SK-N-SH (cell line): Measurements from ENCODE around the gene SMYD3. TPM values are rescaled to one million over a fixed set of nuclear protein-coding genes. Genes with fewer than 3 reads are reported as not detected.

Experiments
- CTCF ChIA-PET: fragments of 300-600, 350-600 bp; formaldehyde crosslinking; extraction: SDS; loops from one replicate; lab custom pipeline; 2021; lab: Yijun Ruan, JAX
- POLR2A ChIA-PET: fragments of 350-600 bp; sonication (Branson Sonifier 250); formaldehyde crosslinking; extraction: SDS; loops from one replicate; lab custom pipeline; 2020; ENCODE audit warnings: antibody characterized with exemption, inconsistent platforms; lab: Yijun Ruan, JAX
- DNase-seq: peaks from one replicate; pipeline ENCODE4 v3.0.0; 2012
- H2AFZ ChIP-seq: fragments of 200-600 bp; sonication (generic); 2 replicates; pipeline ENCODE4 v1.8.1; 2016; ENCODE audit warnings: antibody characterized with exemption, mild to moderate bottlenecking, low read depth
- H3F3A ChIP-seq: fragments of 200-600 bp; sonication (generic); replicated peaks from 2 replicates; pipeline ENCODE3; 2016; ENCODE audit warnings: antibody characterized with exemption, mild to moderate bottlenecking; ENCODE audit not compliant: insufficient read depth
- H3K27ac ChIP-seq, 2 experiments: fragments of 200-500 bp in 1 of 2; fragments of 200-600 bp in 1 of 2; sonication (Bioruptor generic) in 1 of 2; sonication (generic), shearing (Covaris generic) in 1 of 2; 2 replicates each; pipeline versions ENCODE4 v1.5.1 to v1.6.1; 2014 to 2016; ENCODE audit warnings: low read depth in 2 of 2, inconsistent platforms in 1 of 2, low read length in 1 of 2, mild to moderate bottlenecking in 1 of 2, mixed read lengths in 1 of 2
- H3K27me3 ChIP-seq: fragments of 200-600 bp; sonication (generic), shearing (Covaris generic); 2 replicates; pipeline ENCODE4 v1.6.1; 2016; ENCODE audit warnings: mixed run types; ENCODE audit not compliant: insufficient read depth
- H3K36me3 ChIP-seq, 2 experiments: fragments of 200-500 bp in 1 of 2; fragments of 200-600 bp in 1 of 2; sonication (Bioruptor generic) in 1 of 2; sonication (generic) in 1 of 2; replicated peaks in 1 of 2; 2 replicates each; pipeline versions ENCODE3 to v1.5.1; 2014 to 2016; ENCODE audit warnings: low read length in 1 of 2, mild to moderate bottlenecking in 1 of 2; ENCODE audit not compliant: insufficient read depth in 2 of 2, control insufficient read depth in 1 of 2
- H3K4me1 ChIP-seq, 2 experiments: fragments of 200-500 bp in 1 of 2; fragments of 200-600 bp in 1 of 2; sonication (Bioruptor generic) in 1 of 2; sonication (generic), shearing (Covaris generic) in 1 of 2; 2 replicates each; pipeline versions ENCODE4 v1.5.1 to v1.6.1; 2014 to 2016; ENCODE audit warnings: low read depth in 1 of 2, low read length in 1 of 2, mixed run types in 1 of 2; ENCODE audit not compliant: insufficient read depth in 2 of 2, control insufficient read depth in 1 of 2
- H3K4me2 ChIP-seq: fragments of 200-600 bp; sonication (generic), shearing (Covaris generic); 2 replicates; pipeline ENCODE4 v1.6.1; 2017; ENCODE audit warnings: mixed run types
- H3K4me3 ChIP-seq, 2 experiments: fragments of 200-500 bp in 1 of 2; fragments of 200-600 bp in 1 of 2; sonication (Bioruptor generic) in 1 of 2; sonication (generic), shearing (Covaris generic) in 1 of 2; 2 replicates each; pipeline versions ENCODE4 v1.5.1 to v1.8.1; 2014 to 2016; ENCODE audit warnings: low read depth in 2 of 2, inconsistent platforms in 1 of 2, low read length in 1 of 2, mild to moderate bottlenecking in 1 of 2, mixed read lengths in 1 of 2, moderate library complexity in 1 of 2
- H3K79me2 ChIP-seq: fragments of 200-600 bp; sonication (generic); 2 replicates; pipeline ENCODE4 v1.8.1; 2017; ENCODE audit warnings: mild to moderate bottlenecking; ENCODE audit not compliant: insufficient read depth
- H3K9ac ChIP-seq: fragments of 200-600 bp; sonication (generic); 2 replicates; pipeline ENCODE4 v1.6.1; 2017; ENCODE audit warnings: mixed run types
- H3K9me2 ChIP-seq: fragments of 200-600 bp; sonication (generic); 2 replicates; pipeline ENCODE4 v1.6.1; 2017; ENCODE audit warnings: mixed run types
- H3K9me3 ChIP-seq: fragments of 200-600 bp; sonication (generic); 2 replicates; pipeline ENCODE4 v1.6.1; 2017; ENCODE audit warnings: mixed run types, mild to moderate bottlenecking, moderate library complexity
- H4K20me1 ChIP-seq: fragments of 200-600 bp; sonication (generic); 2 replicates; pipeline ENCODE4 v1.6.1; 2017; ENCODE audit warnings: mild to moderate bottlenecking, mixed run types; ENCODE audit not compliant: insufficient read depth
- EP300 ChIP-seq, 2 experiments: IDR thresholded peaks; 2 replicates each; pipeline versions ENCODE4 v1.4.0 to v1.6.1; 2012; ENCODE audit warnings: borderline replicate concordance in 1 of 2, low read depth in 1 of 2, low read length in 1 of 2
- FOSL2 ChIP-seq: IDR thresholded peaks from 2 replicates; pipeline ENCODE4 v1.4.0; 2012; ENCODE audit warnings: low read depth, mild to moderate bottlenecking, moderate library complexity, borderline replicate concordance
- FOXJ3 ChIP-seq: sonication (generic); formaldehyde crosslinking; IDR thresholded peaks from 2 replicates; pipeline ENCODE4 v1.5.1; 2020; ENCODE audit warnings: mild to moderate bottlenecking, missing genetic modification reagents
- GABPA ChIP-seq: IDR thresholded peaks from 2 replicates; pipeline ENCODE4 v1.4.0; 2012; ENCODE audit warnings: low read depth, mild to moderate bottlenecking
- MXI1 ChIP-seq: IDR thresholded peaks from 2 replicates; pipeline ENCODE4 v1.6.1; 2012; ENCODE audit warnings: mild to moderate bottlenecking, low read depth, low read length, improper control_type of control experiment
- NFIC ChIP-seq: IDR thresholded peaks from 2 replicates; pipeline ENCODE4 v1.4.0; 2012; ENCODE audit warnings: borderline replicate concordance
- RAD21 ChIP-seq: IDR thresholded peaks from 2 replicates; pipeline ENCODE4 v1.6.1; 2012; ENCODE audit warnings: mild to moderate bottlenecking, low read length
- RXRA ChIP-seq: IDR thresholded peaks from 2 replicates; pipeline ENCODE4 v1.4.0; 2012; ENCODE audit warnings: low read depth, mild to moderate bottlenecking, borderline replicate concordance
- TCF12 ChIP-seq: IDR thresholded peaks from 2 replicates; pipeline ENCODE4 v1.4.0; 2012
- USF2 ChIP-seq: fragments of 150-350 bp; IDR thresholded peaks from 2 replicates; pipeline ENCODE4 v1.6.1; 2017; ENCODE audit warnings: antibody characterized with exemption, low read length, low read depth, borderline replicate concordance
- YY1 ChIP-seq: IDR thresholded peaks from 2 replicates; pipeline ENCODE4 v1.4.0; 2012; ENCODE audit warnings: low read depth, mild to moderate bottlenecking
- WGBS: methylation state at CpG from one replicate; pipeline ENCODE4 v1.1.6; 2017; ENCODE audit warnings: low lambda C conversion rate; 5-methylcytosine and 5-hydroxymethylcytosine counted together
- polyA plus RNA-seq, 3 experiments: library from polyadenylated mRNA; depleted of rRNA; stranded (reverse); fragments of >200 nt; gene quantifications; 2 replicates each; pipeline ENCODE4 v1.2.3, GENCODE V29; 2012
- TF ChIP-seq, protein P1 (sequence below): IDR thresholded peaks from 2 replicates; pipeline ENCODE4 v1.4.0; 2012; ENCODE audit warnings: low read depth, borderline replicate concordance
- TF ChIP-seq, protein P2 (sequence below): IDR thresholded peaks from 2 replicates; pipeline ENCODE4; 2012
- TF ChIP-seq, protein P3 (sequence below): IDR thresholded peaks from 2 replicates; pipeline ENCODE4 v1.6.1; 2012; ENCODE audit warnings: mild to moderate bottlenecking, low read depth, low read length, moderate library complexity

The SMYD3 gene
- polyA plus RNA-seq, 1 of the 3 experiments (the other 2 are of a cell fraction): 31.4 TPM

DNA sequence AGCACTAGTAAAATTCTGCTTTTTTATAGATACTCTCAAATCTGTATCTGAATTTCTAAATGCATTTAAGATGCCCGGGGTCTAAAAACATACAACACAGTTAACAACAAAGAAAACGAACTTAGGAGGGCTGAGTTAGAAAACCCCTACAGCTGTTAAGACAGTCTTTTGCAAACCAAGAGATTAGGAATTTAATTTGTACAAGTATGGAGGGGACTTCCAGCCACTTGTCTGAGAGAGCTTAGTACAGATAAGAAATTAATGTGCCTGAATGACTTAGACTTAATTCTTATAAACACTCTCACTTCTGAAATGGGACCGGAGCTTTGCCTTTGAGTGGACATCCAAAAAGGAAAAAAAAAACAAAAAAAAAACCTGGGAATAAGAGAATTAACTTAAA, 61.6 kb downstream of the SMYD3 start:
- CTCF ChIA-PET: interaction anchor here (1.5 kb wide), 1 partner anchor 1293 kb away, joined by 3 read pairs; no protein-coding TSS in a partner anchor
- POLR2A ChIA-PET: interaction anchor here (0.6 kb wide), 1 partner anchor 39 kb away, joined by 3 read pairs; no protein-coding TSS in a partner anchor

DNA sequence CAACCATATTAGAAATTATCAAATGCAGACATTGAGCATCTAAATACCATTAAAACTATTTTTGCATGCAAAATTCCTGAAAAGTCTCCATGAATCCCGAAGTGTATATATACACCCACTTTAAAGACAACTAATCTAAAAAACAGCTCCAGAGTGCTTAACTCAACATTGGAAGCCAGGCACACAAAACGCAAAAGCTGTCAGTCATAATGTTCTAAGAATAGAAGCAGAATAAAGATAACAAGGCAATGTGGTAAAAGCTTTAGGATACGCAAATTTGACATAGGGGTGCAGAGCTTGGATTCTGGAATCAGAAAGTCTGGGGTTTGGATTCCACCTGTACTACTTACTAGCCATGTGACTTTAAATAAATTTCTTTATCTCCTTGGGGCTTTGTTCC, 62.5 kb downstream of the SMYD3 start:
- Histone ChIP-seq H3K27ac (no peak overlapping the region), H3F3A (no peaks in the 10 kb centered on the region), H3K9me3 (no peaks in the 10 kb centered on the region), H3K36me3 (no peaks in the 10 kb centered on the region), H4K20me1 (no peaks in the 10 kb centered on the region), H3K79me2 (no peaks in the 10 kb centered on the region), H3K4me1 (peaks cover 4 to 16% of the 10 kb centered on the region in 2 experiments; a peak in 2 of 4 replicates), H3K9me2 (no peaks in the 10 kb centered on the region), H3K4me2 (no peak overlapping the region), H3K4me3 (no peak overlapping the region), H3K9ac (no peak overlapping the region), H3K27me3 (no peaks in the 10 kb centered on the region), H2AFZ (no peak overlapping the region)
- TF ChIP-seq, protein P1, sequence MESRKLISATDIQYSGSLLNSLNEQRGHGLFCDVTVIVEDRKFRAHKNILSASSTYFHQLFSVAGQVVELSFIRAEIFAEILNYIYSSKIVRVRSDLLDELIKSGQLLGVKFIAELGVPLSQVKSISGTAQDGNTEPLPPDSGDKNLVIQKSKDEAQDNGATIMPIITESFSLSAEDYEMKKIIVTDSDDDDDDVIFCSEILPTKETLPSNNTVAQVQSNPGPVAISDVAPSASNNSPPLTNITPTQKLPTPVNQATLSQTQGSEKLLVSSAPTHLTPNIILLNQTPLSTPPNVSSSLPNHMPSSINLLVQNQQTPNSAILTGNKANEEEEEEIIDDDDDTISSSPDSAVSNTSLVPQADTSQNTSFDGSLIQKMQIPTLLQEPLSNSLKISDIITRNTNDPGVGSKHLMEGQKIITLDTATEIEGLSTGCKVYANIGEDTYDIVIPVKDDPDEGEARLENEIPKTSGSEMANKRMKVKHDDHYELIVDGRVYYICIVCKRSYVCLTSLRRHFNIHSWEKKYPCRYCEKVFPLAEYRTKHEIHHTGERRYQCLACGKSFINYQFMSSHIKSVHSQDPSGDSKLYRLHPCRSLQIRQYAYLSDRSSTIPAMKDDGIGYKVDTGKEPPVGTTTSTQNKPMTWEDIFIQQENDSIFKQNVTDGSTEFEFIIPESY: no peak
- no peak for TF ChIP-seq NFIC
- TF ChIP-seq USF2: no peak
- TF ChIP-seq, protein P2, sequence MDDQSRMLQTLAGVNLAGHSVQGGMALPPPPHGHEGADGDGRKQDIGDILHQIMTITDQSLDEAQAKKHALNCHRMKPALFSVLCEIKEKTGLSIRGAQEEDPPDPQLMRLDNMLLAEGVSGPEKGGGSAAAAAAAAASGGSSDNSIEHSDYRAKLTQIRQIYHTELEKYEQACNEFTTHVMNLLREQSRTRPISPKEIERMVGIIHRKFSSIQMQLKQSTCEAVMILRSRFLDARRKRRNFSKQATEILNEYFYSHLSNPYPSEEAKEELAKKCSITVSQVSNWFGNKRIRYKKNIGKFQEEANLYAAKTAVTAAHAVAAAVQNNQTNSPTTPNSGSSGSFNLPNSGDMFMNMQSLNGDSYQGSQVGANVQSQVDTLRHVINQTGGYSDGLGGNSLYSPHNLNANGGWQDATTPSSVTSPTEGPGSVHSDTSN: no peak
- no peak for TF ChIP-seq FOXJ3
- TF ChIP-seq YY1: no peak
- TF ChIP-seq RAD21: no peak
- TF ChIP-seq, protein P3, sequence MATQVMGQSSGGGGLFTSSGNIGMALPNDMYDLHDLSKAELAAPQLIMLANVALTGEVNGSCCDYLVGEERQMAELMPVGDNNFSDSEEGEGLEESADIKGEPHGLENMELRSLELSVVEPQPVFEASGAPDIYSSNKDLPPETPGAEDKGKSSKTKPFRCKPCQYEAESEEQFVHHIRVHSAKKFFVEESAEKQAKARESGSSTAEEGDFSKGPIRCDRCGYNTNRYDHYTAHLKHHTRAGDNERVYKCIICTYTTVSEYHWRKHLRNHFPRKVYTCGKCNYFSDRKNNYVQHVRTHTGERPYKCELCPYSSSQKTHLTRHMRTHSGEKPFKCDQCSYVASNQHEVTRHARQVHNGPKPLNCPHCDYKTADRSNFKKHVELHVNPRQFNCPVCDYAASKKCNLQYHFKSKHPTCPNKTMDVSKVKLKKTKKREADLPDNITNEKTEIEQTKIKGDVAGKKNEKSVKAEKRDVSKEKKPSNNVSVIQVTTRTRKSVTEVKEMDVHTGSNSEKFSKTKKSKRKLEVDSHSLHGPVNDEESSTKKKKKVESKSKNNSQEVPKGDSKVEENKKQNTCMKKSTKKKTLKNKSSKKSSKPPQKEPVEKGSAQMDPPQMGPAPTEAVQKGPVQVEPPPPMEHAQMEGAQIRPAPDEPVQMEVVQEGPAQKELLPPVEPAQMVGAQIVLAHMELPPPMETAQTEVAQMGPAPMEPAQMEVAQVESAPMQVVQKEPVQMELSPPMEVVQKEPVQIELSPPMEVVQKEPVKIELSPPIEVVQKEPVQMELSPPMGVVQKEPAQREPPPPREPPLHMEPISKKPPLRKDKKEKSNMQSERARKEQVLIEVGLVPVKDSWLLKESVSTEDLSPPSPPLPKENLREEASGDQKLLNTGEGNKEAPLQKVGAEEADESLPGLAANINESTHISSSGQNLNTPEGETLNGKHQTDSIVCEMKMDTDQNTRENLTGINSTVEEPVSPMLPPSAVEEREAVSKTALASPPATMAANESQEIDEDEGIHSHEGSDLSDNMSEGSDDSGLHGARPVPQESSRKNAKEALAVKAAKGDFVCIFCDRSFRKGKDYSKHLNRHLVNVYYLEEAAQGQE: no peak
- no peak for TF ChIP-seq RXRA
- TF ChIP-seq MXI1: no peak
- TF ChIP-seq EP300 (IDR thresholded peaks at IDR 0.05; ENCODE audit: borderline replicate concordance in 1 of 2, low read depth in 1 of 2, low read length in 1 of 2): no peak
- no peak for TF ChIP-seq FOSL2
- TF ChIP-seq TCF12: no peak
- CTCF ChIA-PET: no interaction called here
- whole genome bisulfite sequencing: 90% methylated on average over 3 of the region's 3 CpGs
- no peak for DNase-seq
- POLR2A ChIA-PET: interaction anchor here (0.7 kb wide), 1 partner anchor 652 kb away, joined by 3 read pairs; no protein-coding TSS in a partner anchor

More for the DNA sequence above, 61.6 kb downstream of the SMYD3 start:
- Histone ChIP-seq H3K4me1 (peaks cover 4 to 16% of the 10 kb centered on the region in 2 experiments; a peak in 2 of 4 replicates), H3K9ac (no peak overlapping the region), H3F3A (no peaks in the 10 kb centered on the region), H3K27ac (no peak overlapping the region), H3K4me3 (no peak overlapping the region), H3K36me3 (no peaks in the 10 kb centered on the region), H3K9me3 (no peaks in the 10 kb centered on the region), H3K9me2 (no peaks in the 10 kb centered on the region), H2AFZ (no peak overlapping the region), H4K20me1 (no peaks in the 10 kb centered on the region), H3K79me2 (no peaks in the 10 kb centered on the region), H3K4me2 (no peak overlapping the region), H3K27me3 (no peaks in the 10 kb centered on the region)
- 86% methylated on average over 3 of the region's 3 CpGs for WGBS
- DNase-seq: no peak
- TF ChIP-seq FOSL2 (no peak), TCF12 (no peak), GABPA (no peak)
